Mesangial cell (primary cell): ENCODE measurements around the gene LCE3D. TPM values are rescaled to one million over a fixed set of nuclear protein-coding genes. Genes with fewer than 3 reads are reported as not detected.

Experiments used
- total RNA-seq: library from RNA; depleted of rRNA; stranded (reverse); fragments of >200 nt; gene quantifications from 2 replicates; pipeline ENCODE4 v1.2.3, GENCODE V29; 2015

LCE3D gene, protein sequence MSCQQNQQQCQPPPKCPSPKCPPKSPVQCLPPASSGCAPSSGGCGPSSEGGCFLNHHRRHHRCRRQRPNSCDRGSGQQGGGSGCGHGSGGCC
- not detected in 2 replicates for total RNA-seq

DNA sequence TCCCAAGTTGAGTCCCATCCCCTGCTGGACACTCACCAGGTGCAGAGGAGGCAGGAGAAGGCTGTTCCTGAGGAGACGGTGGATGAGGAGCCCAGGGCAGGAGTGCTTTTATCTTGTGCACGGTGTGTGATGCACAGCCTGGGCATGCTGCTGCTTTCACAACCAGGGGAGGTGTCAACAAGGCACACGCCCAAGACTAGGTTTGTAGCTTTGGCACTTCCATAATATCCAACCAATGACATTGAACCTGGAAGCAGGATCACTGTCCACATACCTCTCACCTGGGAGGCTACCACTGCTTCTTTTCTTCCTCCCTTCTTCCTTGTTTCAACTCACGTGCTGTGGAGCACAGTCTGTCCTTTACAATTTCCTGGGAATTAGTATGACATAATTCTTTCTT, at the start of gene LCE3D:
LCE3D (minus strand) TSS at position 84 of the 400 bp plus-strand sequence. CDS start 580 bp downstream, outside the sequence.

DNA sequence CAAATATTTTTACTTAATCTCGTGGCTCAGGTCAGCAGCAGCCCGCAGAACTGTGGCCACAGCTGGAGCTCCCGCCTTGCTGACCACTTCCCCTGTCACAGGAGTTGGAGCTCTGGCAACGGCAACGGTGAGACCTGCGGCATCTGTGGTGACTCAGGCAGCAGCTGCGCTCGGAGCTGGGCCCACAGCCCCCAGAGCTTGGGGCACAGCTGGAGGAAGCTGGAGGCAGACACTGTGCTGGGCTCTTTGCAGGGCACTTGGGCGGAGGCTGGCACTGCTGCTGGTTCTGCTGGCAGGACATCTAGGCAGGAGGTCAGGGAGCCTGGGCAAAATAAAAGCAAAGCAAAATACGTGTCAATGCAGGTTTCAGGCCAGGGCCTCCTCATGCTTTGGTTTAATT, 42.5 kb upstream of the LCE3D start, which contains the start of gene LCE3A:
LCE3A (minus strand) TSS at position 301 of the 400 bp plus-strand sequence; CDS start at position 301, 0 bp downstream.

DNA sequence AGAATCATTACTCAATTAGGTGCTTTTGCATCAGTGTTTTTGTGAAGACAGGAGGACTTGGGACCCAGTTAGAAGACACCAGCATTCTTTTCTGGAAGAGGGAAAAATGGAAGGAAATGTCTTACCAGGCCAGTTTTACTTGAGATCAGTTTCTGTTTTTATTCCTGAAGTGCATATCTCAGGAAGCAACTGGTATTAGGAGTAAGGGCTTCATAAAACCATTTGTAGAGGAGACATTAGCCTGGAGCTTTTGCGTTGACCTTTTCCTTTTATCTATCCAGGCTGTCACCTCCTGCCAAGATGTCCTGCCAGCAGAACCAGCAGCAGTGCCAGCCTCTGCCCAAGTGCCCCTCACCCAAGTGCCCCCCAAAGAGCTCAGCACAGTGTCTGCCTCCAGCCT, 33.2 kb upstream of the LCE3D start, which contains the start of gene LCE3B:
LCE3B (plus strand) TSS at position 301 of the 400 bp plus-strand sequence; CDS start at position 301, 0 bp downstream.

DNA sequence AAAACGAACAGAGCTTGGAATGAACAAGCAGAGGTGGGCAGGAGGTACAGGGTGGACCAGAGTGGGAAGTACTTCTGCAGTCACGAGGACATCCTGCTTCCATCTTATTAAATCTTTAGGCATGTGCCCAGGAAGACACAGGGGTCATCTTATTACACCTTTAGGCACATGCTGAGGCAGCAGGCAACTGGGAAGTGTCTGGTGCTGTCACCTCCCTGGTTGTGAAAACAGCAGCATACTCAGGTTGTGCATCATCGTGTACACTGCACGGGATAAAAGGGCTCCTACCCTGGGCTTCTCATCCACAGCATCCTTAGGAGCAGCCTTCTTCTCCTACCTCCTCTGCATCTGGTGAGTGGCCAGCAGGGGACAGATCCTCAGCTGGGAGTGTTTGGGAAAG, 19.6 kb upstream of the LCE3D start, which contains the start of gene LCE3C:
LCE3C (plus strand) TSS at position 301 of the 400 bp plus-strand sequence. CDS start 498 bp downstream, outside the sequence.

DNA sequence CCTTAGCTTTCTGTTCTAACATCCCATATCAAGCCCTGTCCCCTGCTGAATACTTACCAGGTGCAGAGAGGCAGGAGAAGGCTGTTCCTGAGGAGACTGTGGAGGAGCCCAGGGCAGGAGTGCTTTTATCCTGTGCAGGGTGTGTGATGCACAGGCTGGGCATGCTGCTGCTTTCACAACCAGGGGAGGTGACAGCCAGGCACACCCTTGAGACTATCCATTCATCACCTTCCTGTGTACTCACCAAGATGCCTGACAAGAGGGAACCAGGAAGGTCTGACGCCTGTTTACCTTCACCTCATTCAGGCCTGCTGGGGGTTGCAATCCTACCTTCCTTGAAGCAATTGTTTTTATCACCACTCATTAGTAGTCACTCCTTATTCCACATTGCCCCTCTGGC, 13.6 kb downstream of the LCE3D start, which contains the start of gene LCE3E:
LCE3E (minus strand) TSS at position 100 of the 400 bp plus-strand sequence. CDS start 572 bp downstream, outside the sequence.

Other genes starting within 250 kb of the LCE3D start
- not detected in 2 replicates for gene FLG2, start 220.5 kb downstream of the LCE3D start, total RNA-seq
- not detected in 2 replicates for gene CRNN, start 166.3 kb downstream of the LCE3D start, total RNA-seq
- gene LCE5A, start 69.7 kb downstream of the LCE3D start, total RNA-seq: not detected in 2 replicates
- gene CRCT1, start 66.0 kb downstream of the LCE3D start, total RNA-seq: not detected in 2 replicates
- gene LCE3E, start 13.7 kb downstream of the LCE3D start, total RNA-seq: not detected in 2 replicates
- gene LCE3C, start 19.7 kb upstream of the LCE3D start, total RNA-seq: not detected in 2 replicates
- not detected in 2 replicates for gene LCE3B, start 33.3 kb upstream of the LCE3D start, total RNA-seq
- not detected in 2 replicates for gene LCE3A, start 42.6 kb upstream of the LCE3D start, total RNA-seq
- gene LCE2D, start 82.9 kb upstream of the LCE3D start, total RNA-seq: not detected in 2 replicates
- not detected in 2 replicates for gene LCE2C, start 94.8 kb upstream of the LCE3D start, total RNA-seq
- not detected in 2 replicates for gene LCE2B, start 105.6 kb upstream of the LCE3D start, total RNA-seq
- gene LCE2A, start 117.8 kb upstream of the LCE3D start, total RNA-seq: not detected in 2 replicates
- not detected in 2 replicates for gene LCE4A, start 127.6 kb upstream of the LCE3D start, total RNA-seq
- gene KPRP, start 177.5 kb upstream of the LCE3D start, total RNA-seq: not detected in 2 replicates
- gene LCE1F, start 194.6 kb upstream of the LCE3D start, total RNA-seq: not detected in 2 replicates
- not detected in 2 replicates for gene LCE1E, start 205.7 kb upstream of the LCE3D start, total RNA-seq
- not detected in 2 replicates for gene LCE1D, start 216.2 kb upstream of the LCE3D start, total RNA-seq
- gene LCE1C, start 226.1 kb upstream of the LCE3D start, total RNA-seq: not detected in 2 replicates
- not detected in 2 replicates for gene LCE1B, start 231.5 kb upstream of the LCE3D start, total RNA-seq
- gene LCE1A, start 247.0 kb upstream of the LCE3D start, total RNA-seq: not detected in 2 replicates